IMR-90 (cell line): ENCODE measurements around the gene ATP5F1D. TPM values are rescaled to one million over a fixed set of nuclear protein-coding genes. Genes with fewer than 3 reads are reported as not detected.

Source experiments
- ATAC-seq: fragments of 200-7000 bp; cut with Tn5 transposase; 2 replicates; pipeline ENCODE4 v1.9.1; 2020; ENCODE audit warnings: low read depth, mild to moderate bottlenecking, moderate library complexity
- BruUV-seq: library from RNA; stranded (reverse); fragments of 400-500 nt; replicated peaks from 2 replicates; lab custom pipeline; 2021; lab: Mats Ljungman, UMichigan
- CTCF ChIA-PET: fragments of 300-600 bp; formaldehyde crosslinking; extraction: SDS; loops from one replicate; lab custom pipeline; 2021; ENCODE audit warnings: antibody characterized with exemption; lab: Yijun Ruan, JAX
- POLR2A ChIA-PET: fragments of 300-600 bp; sonication (Branson Sonifier 250); formaldehyde crosslinking; loops from one replicate; lab custom pipeline; 2022; ENCODE audit warnings: antibody characterized with exemption; ENCODE audit not compliant: unreplicated experiment; lab: Charles Lee
- DNase-seq: peaks from one replicate; pipeline ENCODE4 v3.0.0; 2013
- H2AFZ ChIP-seq: replicated peaks from 2 replicates; pipeline ENCODE3; 2013; ENCODE audit warnings: low read length, mild to moderate bottlenecking; ENCODE audit not compliant: poor library complexity
- H2AK5ac ChIP-seq: 2 replicates; pipeline ENCODE4 v1.6.1; 2013; ENCODE audit warnings: low read depth, low read length, inconsistent platforms
- H2AK9ac ChIP-seq: replicated peaks from 2 replicates; pipeline ENCODE3; 2013; ENCODE audit warnings: mild to moderate bottlenecking, low read depth, low read length, moderate library complexity; ENCODE audit not compliant: poor library complexity
- H2BK120ac ChIP-seq: 2 replicates; pipeline ENCODE4 v1.6.1; 2013; ENCODE audit warnings: low read depth, low read length, inconsistent platforms
- H2BK15ac ChIP-seq: 3 replicates; pipeline ENCODE4 v1.6.1; 2013; ENCODE audit warnings: low read depth, low read length, inconsistent platforms
- H2BK20ac ChIP-seq: 2 replicates; pipeline ENCODE4 v1.6.1; 2013; ENCODE audit warnings: low read depth, mild to moderate bottlenecking, inconsistent platforms, low read length, moderate library complexity
- H2BK5ac ChIP-seq: 2 replicates; pipeline ENCODE4 v1.6.1; 2013; ENCODE audit warnings: mild to moderate bottlenecking, low read depth, low read length, inconsistent platforms; ENCODE audit not compliant: poor library complexity, severe bottlenecking
- H3K14ac ChIP-seq: replicated peaks from 2 replicates; pipeline ENCODE4 v1.6.1; 2013; ENCODE audit warnings: low read depth, low read length, inconsistent platforms
- H3K18ac ChIP-seq: 2 replicates; pipeline ENCODE4 v1.6.1; 2013; ENCODE audit warnings: low read depth, low read length, control low read depth
- H3K23ac ChIP-seq: 2 replicates; pipeline ENCODE4 v1.6.1; 2013; ENCODE audit warnings: low read depth, low read length, inconsistent platforms
- H3K27ac ChIP-seq: 2 replicates; pipeline ENCODE4 v1.5.1; 2013; ENCODE audit warnings: mild to moderate bottlenecking, control low read depth, low read length; ENCODE audit not compliant: insufficient read depth
- H3K27me3 ChIP-seq: 2 replicates; pipeline ENCODE4 v1.6.1; 2013; ENCODE audit warnings: low read length; ENCODE audit not compliant: control insufficient read depth, insufficient read depth
- H3K36me3 ChIP-seq: 2 replicates; pipeline ENCODE4 v1.6.1; 2013; ENCODE audit warnings: low read length, mixed read lengths; ENCODE audit not compliant: control insufficient read depth, insufficient read depth
- H3K4ac ChIP-seq: 2 replicates; pipeline ENCODE4 v1.6.1; 2013; ENCODE audit warnings: low read depth, low read length, inconsistent platforms
- H3K4me1 ChIP-seq: 2 replicates; pipeline ENCODE4 v1.6.1; 2013; ENCODE audit warnings: low read length, mixed read lengths; ENCODE audit not compliant: control insufficient read depth, insufficient read depth
- H3K4me2 ChIP-seq: 2 replicates; pipeline ENCODE4 v1.6.1; 2013; ENCODE audit warnings: low read depth, mild to moderate bottlenecking, control low read depth, low read length, moderate library complexity
- H3K4me3 ChIP-seq: 2 replicates; pipeline ENCODE4 v1.5.1; 2013; ENCODE audit warnings: low read depth, mild to moderate bottlenecking, control low read depth, low read length, moderate library complexity; ENCODE audit not compliant: insufficient read depth
- H3K56ac ChIP-seq: 2 replicates; pipeline ENCODE4 v1.6.1; 2013; ENCODE audit warnings: low read length, inconsistent platforms; ENCODE audit not compliant: insufficient read depth; ENCODE audit errors: extremely low read depth
- H3K79me1 ChIP-seq, 2 experiments: 2 replicates each; pipeline ENCODE4 v1.6.1; 2013; ENCODE audit warnings: low read length in 2 of 2, inconsistent platforms in 1 of 2, low read depth in 1 of 2
- H3K9ac ChIP-seq: 2 replicates; pipeline ENCODE4 v1.6.1; 2013; ENCODE audit warnings: low read depth, low read length, control low read depth
- H3K9me1 ChIP-seq: 2 replicates; pipeline ENCODE4 v1.6.1; 2013; ENCODE audit warnings: low read length, inconsistent platforms; ENCODE audit not compliant: insufficient read depth
- H3K9me3 ChIP-seq: 2 replicates; pipeline ENCODE4 v1.6.1; 2013; ENCODE audit warnings: low read length; ENCODE audit not compliant: control insufficient read depth, insufficient read depth
- H4K20me1 ChIP-seq: 2 replicates; pipeline ENCODE4 v1.6.1; 2013; ENCODE audit warnings: low read length, inconsistent platforms; ENCODE audit not compliant: insufficient read depth
- H4K5ac ChIP-seq: 2 replicates; pipeline ENCODE4 v1.6.1; 2013; ENCODE audit warnings: mild to moderate bottlenecking, low read depth, low read length, control low read depth
- H4K8ac ChIP-seq, 2 experiments: 2 replicates each; pipeline ENCODE4 v1.6.1; 2013; ENCODE audit warnings: low read depth in 2 of 2, low read length in 2 of 2, control low read depth in 1 of 2, inconsistent platforms in 1 of 2
- H4K91ac ChIP-seq: 2 replicates; pipeline ENCODE4 v1.6.1; 2013; ENCODE audit warnings: low read depth, low read length, inconsistent platforms; ENCODE audit not compliant: insufficient read depth
- BHLHE40 ChIP-seq: fragments of 150-350 bp; IDR thresholded peaks from 2 replicates; pipeline ENCODE4 v1.6.1; 2016; ENCODE audit warnings: mild to moderate bottlenecking, low read depth, low read length
- CEBPB ChIP-seq: IDR thresholded peaks from 2 replicates; pipeline ENCODE4 v1.6.1; 2012; ENCODE audit warnings: low read depth, low read length, improper control_type of control experiment
- CHD1 ChIP-seq: IDR thresholded peaks from 2 replicates; pipeline ENCODE4 v1.6.1; 2012; ENCODE audit warnings: low read depth, low read length, improper control_type of control experiment
- MAFK ChIP-seq: IDR thresholded peaks from 2 replicates; pipeline ENCODE4 v1.6.1; 2012; ENCODE audit warnings: low read depth, low read length, improper control_type of control experiment
- MAZ ChIP-seq: IDR thresholded peaks from 2 replicates; pipeline ENCODE4 v1.6.1; 2012; ENCODE audit warnings: low read depth, mild to moderate bottlenecking, low read length, improper control_type of control experiment, moderate library complexity, borderline replicate concordance
- MXI1 ChIP-seq: IDR thresholded peaks from 2 replicates; pipeline ENCODE4 v1.6.1; 2012; ENCODE audit warnings: low read depth, mild to moderate bottlenecking, low read length, moderate library complexity, borderline replicate concordance
- NFE2L2 ChIP-seq: fragments of 150-350 bp; IDR thresholded peaks from 2 replicates; pipeline ENCODE4 v1.6.1; 2016; ENCODE audit warnings: low read depth, mild to moderate bottlenecking, low read length
- RCOR1 ChIP-seq: IDR thresholded peaks from 2 replicates; pipeline ENCODE4 v1.6.1; 2012; ENCODE audit warnings: mild to moderate bottlenecking, low read length, improper control_type of control experiment; ENCODE audit not compliant: insufficient replicate concordance
- RFX5 ChIP-seq: IDR thresholded peaks from 2 replicates; pipeline ENCODE4 v1.8.0; 2012; ENCODE audit warnings: low read depth, mild to moderate bottlenecking, low read length, moderate library complexity
- SMC3 ChIP-seq: fragments of 150-350 bp; IDR thresholded peaks from 2 replicates; pipeline ENCODE4 v1.6.1; 2016; ENCODE audit warnings: low read depth, mild to moderate bottlenecking, antibody characterized with exemption, low read length, moderate library complexity
- WGBS, 2 experiments: methylation state at CpG; one replicate each; pipeline versions ENCODE4 v1.1.5 to v1.1.7; 2013; ENCODE audit warnings: missing lambda C conversion rate in 2 of 2; ENCODE audit not compliant: insufficient read length in 1 of 2; ENCODE audit errors: extremely low coverage in 2 of 2; 5-methylcytosine and 5-hydroxymethylcytosine counted together
- dilution Hi-C: fragments of 300-500 bp; cut with HindIII; formaldehyde crosslinking; loops from one replicate; pipeline ENCODE4 v1.14.3; 2018; ENCODE audit warnings: low sequenced_read_pairs; ENCODE audit not compliant: unreplicated experiment
- in situ Hi-C: fragments of 300-500 bp; cut with MboI; formaldehyde crosslinking; loops from 3 replicates; pipeline ENCODE4 v1.14.3; 2019; ENCODE audit warnings: low sequenced_read_pairs, inconsistent platforms, mixed read lengths
- intact Hi-C: fragments of 100-400 bp; cut with micrococcal nuclease; formaldehyde crosslinking; loops from 2 replicates; pipeline ENCODE4 v1.10.0; 2022
- polyA plus RNA-seq, 3 experiments: library from polyadenylated mRNA; depleted of rRNA; stranded (reverse); fragments of >200 nt; gene quantifications; 2 replicates each; pipeline ENCODE4 v1.2.3, GENCODE V29; 2012; ENCODE audit warnings: low replicate concordance in 1 of 3
- total RNA-seq: library from RNA; depleted of rRNA; stranded (reverse); fragments of >200 nt; gene quantifications from 2 replicates; pipeline ENCODE4 v1.2.3, GENCODE V29; 2012
- TF ChIP-seq, protein P1 (sequence below): fragments of 150-350 bp; IDR thresholded peaks from 2 replicates; pipeline ENCODE4 v1.6.1; 2016; ENCODE audit warnings: low read depth, mild to moderate bottlenecking, low read length, moderate library complexity, borderline replicate concordance
- TF ChIP-seq, protein P2 (sequence below): conservative IDR thresholded peaks from 2 replicates; pipeline ENCODE4 v1.5.1; 2012; ENCODE audit warnings: mild to moderate bottlenecking, low read depth, low read length, improper control_type of control experiment
- TF ChIP-seq, protein P3 (sequence below): fragments of 150-350 bp; IDR thresholded peaks from 2 replicates; pipeline ENCODE4 v1.6.1; 2017; ENCODE audit warnings: mild to moderate bottlenecking, antibody characterized with exemption, low read length, low read depth

ATP5F1D gene
- total and polyA plus RNA-seq, 2 of the 4 experiments (the other 2 are of a cell fraction) = 7.3 to 140 TPM

DNA sequence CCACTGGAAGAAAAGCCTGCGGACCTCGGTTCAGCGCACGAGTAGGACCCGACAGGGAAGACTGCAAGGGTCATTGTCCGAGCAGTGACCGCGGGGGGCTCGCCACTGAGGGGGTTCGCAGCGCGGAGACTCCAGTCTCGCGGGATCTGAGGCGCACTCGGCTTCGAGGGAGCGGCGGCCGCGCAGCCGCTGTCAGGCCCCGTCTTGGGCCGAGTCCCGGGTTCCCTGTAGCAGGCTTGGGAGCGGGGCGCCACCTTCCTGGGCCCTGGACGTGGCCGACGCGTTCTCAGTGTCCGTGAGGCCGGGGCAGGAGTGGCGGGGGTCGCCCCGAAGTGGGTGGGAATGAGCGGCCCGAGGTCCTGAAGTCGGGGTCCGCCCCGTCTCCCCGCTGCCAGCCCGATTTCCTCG lies 33.3 kb downstream of the ATP5F1D start:
- ChIA-PET POLR2A (interaction anchor here (1.0 kb wide), 2 partner anchors 8 to 9 kb away, joined by 5 to 6 read pairs; no protein-coding TSS in a partner anchor), CTCF (interaction anchor here (1.0 kb wide), 1 partner anchor 161 kb away, joined by 3 read pairs; no protein-coding TSS in a partner anchor)
- no peak for DNase-seq

More for the DNA sequence above, 33.3 kb downstream of the ATP5F1D start:
- H3K56ac ChIP-seq = no peak overlapping the region; the same call in 1 of the 2 replicates
- peak overlapping the region; percentile 31 for H3K4me3 ChIP-seq
- H2BK20ac ChIP-seq = no peak overlapping the region
- peaks cover 22 to 67% of the 10 kb centered on the region in 2 experiments; a peak in 3 of 4 replicates for H3K79me1 ChIP-seq
- H3K4me2 ChIP-seq = peak overlapping the region; percentile 35
- no peak overlapping the region for H4K91ac ChIP-seq
- H2BK15ac ChIP-seq = no peak overlapping the region
- H3K14ac ChIP-seq = no peak overlapping the region
- TF ChIP-seq, protein P1, sequence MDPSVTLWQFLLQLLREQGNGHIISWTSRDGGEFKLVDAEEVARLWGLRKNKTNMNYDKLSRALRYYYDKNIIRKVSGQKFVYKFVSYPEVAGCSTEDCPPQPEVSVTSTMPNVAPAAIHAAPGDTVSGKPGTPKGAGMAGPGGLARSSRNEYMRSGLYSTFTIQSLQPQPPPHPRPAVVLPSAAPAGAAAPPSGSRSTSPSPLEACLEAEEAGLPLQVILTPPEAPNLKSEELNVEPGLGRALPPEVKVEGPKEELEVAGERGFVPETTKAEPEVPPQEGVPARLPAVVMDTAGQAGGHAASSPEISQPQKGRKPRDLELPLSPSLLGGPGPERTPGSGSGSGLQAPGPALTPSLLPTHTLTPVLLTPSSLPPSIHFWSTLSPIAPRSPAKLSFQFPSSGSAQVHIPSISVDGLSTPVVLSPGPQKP = no peak
- TF ChIP-seq MAZ (no peak), RCOR1 (no peak), SMC3 (no peak), MAFK (no peak), MXI1 (no peak), NFE2L2 (no peak), CEBPB (no peak), BHLHE40 (no peak), CHD1 (no peak), RFX5 (no peak)
- TF ChIP-seq, protein P2, sequence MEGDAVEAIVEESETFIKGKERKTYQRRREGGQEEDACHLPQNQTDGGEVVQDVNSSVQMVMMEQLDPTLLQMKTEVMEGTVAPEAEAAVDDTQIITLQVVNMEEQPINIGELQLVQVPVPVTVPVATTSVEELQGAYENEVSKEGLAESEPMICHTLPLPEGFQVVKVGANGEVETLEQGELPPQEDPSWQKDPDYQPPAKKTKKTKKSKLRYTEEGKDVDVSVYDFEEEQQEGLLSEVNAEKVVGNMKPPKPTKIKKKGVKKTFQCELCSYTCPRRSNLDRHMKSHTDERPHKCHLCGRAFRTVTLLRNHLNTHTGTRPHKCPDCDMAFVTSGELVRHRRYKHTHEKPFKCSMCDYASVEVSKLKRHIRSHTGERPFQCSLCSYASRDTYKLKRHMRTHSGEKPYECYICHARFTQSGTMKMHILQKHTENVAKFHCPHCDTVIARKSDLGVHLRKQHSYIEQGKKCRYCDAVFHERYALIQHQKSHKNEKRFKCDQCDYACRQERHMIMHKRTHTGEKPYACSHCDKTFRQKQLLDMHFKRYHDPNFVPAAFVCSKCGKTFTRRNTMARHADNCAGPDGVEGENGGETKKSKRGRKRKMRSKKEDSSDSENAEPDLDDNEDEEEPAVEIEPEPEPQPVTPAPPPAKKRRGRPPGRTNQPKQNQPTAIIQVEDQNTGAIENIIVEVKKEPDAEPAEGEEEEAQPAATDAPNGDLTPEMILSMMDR = no peak
- TF ChIP-seq, protein P3, sequence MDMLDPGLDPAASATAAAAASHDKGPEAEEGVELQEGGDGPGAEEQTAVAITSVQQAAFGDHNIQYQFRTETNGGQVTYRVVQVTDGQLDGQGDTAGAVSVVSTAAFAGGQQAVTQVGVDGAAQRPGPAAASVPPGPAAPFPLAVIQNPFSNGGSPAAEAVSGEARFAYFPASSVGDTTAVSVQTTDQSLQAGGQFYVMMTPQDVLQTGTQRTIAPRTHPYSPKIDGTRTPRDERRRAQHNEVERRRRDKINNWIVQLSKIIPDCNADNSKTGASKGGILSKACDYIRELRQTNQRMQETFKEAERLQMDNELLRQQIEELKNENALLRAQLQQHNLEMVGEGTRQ = no peak
- H3K23ac ChIP-seq = peak overlapping the region; percentile 42; the same call in 1 of the 2 replicates
- no peak overlapping the region for H2BK120ac ChIP-seq
- peaks cover 25% of the 10 kb centered on the region for H3K4me1 ChIP-seq
- H3K9me1 ChIP-seq = no peaks in the 10 kb centered on the region; the same call in 1 of the 2 replicates
- 0 out of 2 replicates have a peak overlapping the region, but pooled peaks have one; percentile 58 for H2AK5ac ChIP-seq
- no peak overlapping the region for H3K18ac ChIP-seq
- H4K20me1 ChIP-seq = peaks cover 65% of the 10 kb centered on the region
- H3K9ac ChIP-seq = peak overlapping the region; percentile 58
- peak overlapping the region; percentile 67 for H2BK5ac ChIP-seq
- no TSS peak for BruUV-seq
- H3K9me3 ChIP-seq = no peaks in the 10 kb centered on the region
- peak; percentile 1 for ATAC-seq
- peak overlapping the region; percentile 96 for H2AFZ ChIP-seq
- 19% methylated on average over 39 of the region's 44 CpGs; no CpG with 5 or more reads in 1 of the 2 experiments for WGBS, 2 experiments
- intact Hi-C loops (loop anchor here (5.0 kb wide), 2 partner anchors 87 to 132 kb away; partner anchors contain the start of gene DAZAP1), in situ Hi-C loops (no loop called here), dilution Hi-C loops (no loop called here)
- H3K4ac ChIP-seq = peak overlapping the region; percentile 34
- peak overlapping the region; percentile 33 for H2AK9ac ChIP-seq
- H3K36me3 ChIP-seq = peaks cover 52% of the 10 kb centered on the region
- H3K27ac ChIP-seq = peak overlapping the region; percentile 75
- H4K8ac ChIP-seq = peak overlapping the region in 1 of 2 experiments; percentile 30; a peak in 2 of 4 replicates
- H3K27me3 ChIP-seq = no peaks in the 10 kb centered on the region
- H4K5ac ChIP-seq = peak overlapping the region; percentile 33
